Measurements from ENCODE around the gene KLF11.

The KLF11 gene

DNA sequence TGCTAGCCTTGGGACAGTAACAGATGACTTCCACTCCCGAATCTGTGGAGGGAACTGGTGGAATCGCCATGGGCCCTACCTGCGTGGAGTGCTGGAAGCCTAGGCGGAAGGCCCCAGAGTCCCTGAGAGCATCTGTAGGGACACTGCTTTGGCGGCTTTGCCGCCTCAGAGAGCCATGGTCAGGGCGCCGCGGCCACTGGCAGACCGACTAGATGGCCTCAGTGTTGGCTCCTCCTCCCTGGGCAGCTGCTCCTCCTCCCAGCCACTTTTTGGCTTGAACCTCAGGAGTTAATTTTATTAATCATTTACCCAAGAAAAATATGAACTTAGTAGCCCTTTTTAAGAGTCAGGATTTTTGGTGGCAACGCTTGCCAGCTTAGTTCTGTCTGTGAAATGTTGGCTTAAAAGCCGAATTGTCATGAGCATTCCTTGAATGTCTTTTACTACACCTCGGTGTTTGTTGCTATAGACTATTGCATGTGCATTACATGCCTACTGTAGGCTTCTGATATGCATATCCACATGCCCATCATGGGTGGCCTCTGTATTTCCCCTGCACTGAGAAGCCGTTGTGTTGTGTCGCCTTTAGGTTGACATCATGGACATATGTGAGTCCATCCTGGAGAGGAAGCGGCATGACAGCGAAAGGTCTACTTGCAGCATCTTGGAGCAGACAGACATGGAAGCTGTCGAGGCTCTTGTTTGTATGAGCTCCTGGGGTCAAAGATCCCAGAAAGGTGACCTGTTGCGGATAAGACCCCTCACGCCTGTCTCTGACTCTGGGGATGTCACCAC, 2.4 kb downstream of the KLF11 start:
- DNase-seq (ENCODE audit: low read depth) = no peak
- no peak overlapping the region for H3K4me3 ChIP-seq (ENCODE audit: low read depth, low read length)
- TF ChIP-seq, protein P1, sequence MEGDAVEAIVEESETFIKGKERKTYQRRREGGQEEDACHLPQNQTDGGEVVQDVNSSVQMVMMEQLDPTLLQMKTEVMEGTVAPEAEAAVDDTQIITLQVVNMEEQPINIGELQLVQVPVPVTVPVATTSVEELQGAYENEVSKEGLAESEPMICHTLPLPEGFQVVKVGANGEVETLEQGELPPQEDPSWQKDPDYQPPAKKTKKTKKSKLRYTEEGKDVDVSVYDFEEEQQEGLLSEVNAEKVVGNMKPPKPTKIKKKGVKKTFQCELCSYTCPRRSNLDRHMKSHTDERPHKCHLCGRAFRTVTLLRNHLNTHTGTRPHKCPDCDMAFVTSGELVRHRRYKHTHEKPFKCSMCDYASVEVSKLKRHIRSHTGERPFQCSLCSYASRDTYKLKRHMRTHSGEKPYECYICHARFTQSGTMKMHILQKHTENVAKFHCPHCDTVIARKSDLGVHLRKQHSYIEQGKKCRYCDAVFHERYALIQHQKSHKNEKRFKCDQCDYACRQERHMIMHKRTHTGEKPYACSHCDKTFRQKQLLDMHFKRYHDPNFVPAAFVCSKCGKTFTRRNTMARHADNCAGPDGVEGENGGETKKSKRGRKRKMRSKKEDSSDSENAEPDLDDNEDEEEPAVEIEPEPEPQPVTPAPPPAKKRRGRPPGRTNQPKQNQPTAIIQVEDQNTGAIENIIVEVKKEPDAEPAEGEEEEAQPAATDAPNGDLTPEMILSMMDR (IDR thresholded peaks at IDR 0.05; ENCODE audit: low read depth, low read length, missing control alignments) = no peak
- in situ Hi-C loops (cut with HindIII; ENCODE audit: low sequenced_read_pairs) = no loop called here

DNA sequence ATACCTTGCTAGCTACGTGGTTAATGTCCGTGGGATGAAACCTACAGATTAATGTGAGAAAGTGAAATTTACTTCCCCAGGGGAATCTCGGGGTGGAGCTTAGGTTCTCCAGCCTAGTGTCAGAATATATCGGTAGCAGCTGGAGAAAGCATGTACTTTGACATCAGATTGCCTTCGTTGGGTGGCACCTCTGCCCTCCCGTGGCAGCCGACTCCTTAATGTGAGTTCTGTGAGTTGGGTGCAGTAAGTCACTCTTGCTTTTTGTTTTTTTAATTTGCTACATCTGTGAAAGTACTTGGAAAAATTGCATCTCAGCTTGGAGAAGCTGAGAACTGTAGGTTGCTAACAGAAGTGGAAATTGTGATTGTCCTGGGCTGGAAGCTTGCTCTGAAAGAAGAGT, 3.6 kb downstream of the KLF11 start:
- in situ Hi-C loops (cut with HindIII; ENCODE audit: low sequenced_read_pairs) = no loop called here
- no peak overlapping the region for H3K4me3 ChIP-seq (ENCODE audit: low read depth, low read length)
- TF ChIP-seq, protein P1 (IDR thresholded peaks at IDR 0.05; ENCODE audit: low read depth, low read length, missing control alignments) = no peak
- no peak for DNase-seq (ENCODE audit: low read depth)

DNA sequence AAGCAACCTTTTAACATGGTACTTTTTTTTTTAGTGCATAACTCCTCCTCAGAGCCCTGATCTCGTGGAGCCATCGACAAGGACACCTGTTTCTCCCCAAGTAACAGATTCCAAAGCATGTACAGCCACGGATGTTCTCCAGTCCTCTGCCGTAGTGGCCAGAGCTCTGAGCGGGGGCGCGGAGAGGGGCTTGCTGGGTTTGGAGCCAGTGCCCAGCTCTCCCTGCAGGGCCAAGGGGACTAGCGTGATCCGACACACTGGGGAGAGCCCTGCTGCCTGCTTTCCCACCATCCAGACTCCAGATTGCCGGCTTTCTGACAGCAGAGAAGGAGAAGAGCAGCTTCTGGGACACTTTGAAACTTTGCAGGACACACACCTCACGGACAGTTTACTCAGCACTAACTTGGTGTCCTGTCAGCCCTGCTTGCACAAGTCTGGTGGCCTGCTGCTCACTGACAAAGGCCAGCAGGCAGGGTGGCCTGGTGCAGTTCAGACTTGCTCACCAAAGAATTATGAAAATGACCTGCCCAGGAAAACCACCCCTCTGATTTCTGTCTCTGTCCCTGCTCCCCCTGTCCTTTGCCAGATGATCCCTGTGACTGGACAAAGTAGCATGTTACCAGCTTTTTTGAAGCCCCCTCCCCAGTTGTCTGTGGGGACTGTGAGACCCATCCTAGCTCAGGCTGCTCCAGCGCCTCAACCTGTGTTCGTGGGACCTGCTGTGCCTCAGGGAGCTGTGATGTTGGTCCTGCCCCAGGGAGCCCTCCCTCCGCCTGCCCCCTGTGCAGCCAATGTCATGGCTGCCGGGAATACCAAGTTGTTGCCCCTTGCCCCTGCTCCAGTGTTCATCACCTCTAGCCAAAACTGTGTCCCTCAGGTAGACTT, 4.5 kb downstream of the KLF11 start:
- TF ChIP-seq, protein P1 (IDR thresholded peaks at IDR 0.05; ENCODE audit: low read depth, low read length, missing control alignments) = no peak
- no peak overlapping the region for H3K4me3 ChIP-seq (ENCODE audit: low read depth, low read length)
- in situ Hi-C loops (cut with HindIII; ENCODE audit: low sequenced_read_pairs) = no loop called here
- no peak for DNase-seq (ENCODE audit: low read depth)

DNA sequence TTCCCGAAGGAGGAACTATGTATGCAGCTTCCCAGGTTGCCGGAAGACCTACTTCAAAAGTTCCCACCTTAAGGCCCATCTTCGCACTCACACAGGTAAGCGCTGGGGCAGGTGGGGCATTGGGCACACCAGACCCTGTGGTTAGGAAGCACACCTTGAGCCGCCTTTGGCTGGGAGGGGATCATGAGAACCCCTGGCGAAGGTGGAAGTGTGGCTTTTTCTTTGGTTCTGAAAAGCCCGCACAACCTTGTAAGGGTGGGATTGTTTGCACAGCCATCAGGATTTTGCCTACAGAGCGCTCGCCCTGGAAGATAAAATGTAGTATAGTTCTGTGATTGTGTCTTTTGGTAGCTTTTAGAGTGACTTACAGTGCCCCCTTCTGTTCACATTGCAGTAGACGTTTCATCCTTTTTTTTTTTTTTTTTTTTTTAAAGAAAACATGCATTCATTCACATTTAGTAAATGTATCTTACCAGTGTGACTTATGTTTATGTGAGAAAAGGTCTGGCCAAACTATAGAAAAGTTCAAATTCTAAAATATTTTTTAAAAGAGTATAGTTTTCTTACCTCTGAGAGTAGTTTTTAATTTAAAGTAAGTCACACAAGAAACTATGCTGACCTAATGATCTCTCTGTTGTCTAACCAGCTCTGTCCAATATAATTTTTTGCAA, 5.3 kb downstream of the KLF11 start:
- H3K4me3 ChIP-seq (ENCODE audit: low read depth, low read length) = no peak overlapping the region
- in situ Hi-C loops (cut with HindIII; ENCODE audit: low sequenced_read_pairs) = no loop called here
- DNase-seq (ENCODE audit: low read depth) = peak; percentile 48
- TF ChIP-seq, protein P1 (IDR thresholded peaks at IDR 0.05; ENCODE audit: low read depth, low read length, missing control alignments) = peak; percentile 43

DNA sequence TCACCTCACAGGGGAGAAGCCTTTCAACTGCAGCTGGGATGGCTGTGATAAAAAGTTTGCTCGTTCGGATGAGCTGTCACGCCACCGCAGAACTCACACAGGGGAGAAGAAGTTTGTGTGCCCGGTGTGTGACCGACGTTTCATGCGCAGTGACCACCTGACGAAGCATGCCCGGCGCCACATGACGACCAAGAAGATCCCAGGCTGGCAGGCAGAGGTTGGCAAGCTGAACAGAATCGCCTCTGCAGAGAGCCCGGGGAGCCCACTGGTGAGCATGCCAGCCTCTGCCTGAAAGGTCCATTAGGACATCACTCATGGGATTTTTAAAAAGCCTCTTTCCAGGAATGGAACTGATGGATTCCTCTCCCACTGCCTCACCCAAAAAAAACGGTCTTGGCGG, 8.9 kb downstream of the KLF11 start:
- H3K4me3 ChIP-seq (ENCODE audit: low read depth, low read length) = no peak overlapping the region
- TF ChIP-seq, protein P1 (IDR thresholded peaks at IDR 0.05; ENCODE audit: low read depth, low read length, missing control alignments) = no peak
- in situ Hi-C loops (cut with HindIII; ENCODE audit: low sequenced_read_pairs) = no loop called here
- no peak for DNase-seq (ENCODE audit: low read depth)

DNA sequence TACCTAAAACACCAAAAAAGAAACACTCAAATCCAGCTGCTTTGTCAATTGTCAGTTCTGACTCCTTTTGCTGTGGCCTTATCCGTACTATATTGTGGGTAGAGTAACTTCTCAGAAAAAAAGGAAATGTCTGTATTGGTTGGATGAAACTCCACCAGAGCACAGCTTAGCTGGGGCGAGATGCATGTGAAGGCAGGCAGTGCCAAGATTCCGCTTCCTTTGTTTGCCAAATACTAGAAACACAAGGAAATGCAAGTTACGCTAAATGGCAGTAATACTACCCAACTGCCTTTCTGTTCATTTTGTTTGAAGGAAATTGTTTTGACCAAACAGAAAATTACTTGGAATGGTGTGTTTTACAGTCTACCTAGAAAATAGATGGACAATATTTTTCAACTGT, 10.0 kb downstream of the KLF11 start:
- TF ChIP-seq, protein P1 (IDR thresholded peaks at IDR 0.05; ENCODE audit: low read depth, low read length, missing control alignments) = no peak
- no peak for DNase-seq (ENCODE audit: low read depth)
- no peak overlapping the region for H3K4me3 ChIP-seq (ENCODE audit: low read depth, low read length)
- in situ Hi-C loops (cut with HindIII; ENCODE audit: low sequenced_read_pairs) = no loop called here
